K562 (cell line): ENCODE measurements around the gene PRRT2. TPM values are rescaled to one million over a fixed set of nuclear protein-coding genes. Genes with fewer than 3 reads are reported as not detected.

ENCODE experiments used
- BRD4 ChIP-seq: fragments of 200-600 bp; sonication (generic); IDR thresholded peaks from 2 replicates; pipeline ENCODE4 v1.6.1; 2017; ENCODE audit warnings: inconsistent platforms
- CBFA2T2 ChIP-seq: fragments of 450-650 bp; conservative IDR thresholded peaks from 2 replicates; pipeline ENCODE4 v1.6.1; 2017; ENCODE audit warnings: mild to moderate bottlenecking
- CHD1 ChIP-seq: fragments of 200-600 bp; sonication (generic); IDR thresholded peaks from one replicate; pipeline ENCODE4 v1.6.1; 2012; ENCODE audit warnings: mild to moderate bottlenecking, moderate library complexity, low read length, inconsistent platforms
- E4F1 ChIP-seq: fragments of 250-450 bp; sonication (Bioruptor Pico); IDR thresholded peaks from 2 replicates; pipeline ENCODE4 v1.5.0; 2021; ENCODE audit warnings: mild to moderate bottlenecking, borderline replicate concordance
- EZH2 ChIP-seq: IDR thresholded peaks from 2 replicates; pipeline ENCODE4 v1.6.1; 2012; ENCODE audit warnings: low read depth, mild to moderate bottlenecking, inconsistent platforms, low read length, borderline replicate concordance
- FOXP1 ChIP-seq: sonication (generic); formaldehyde crosslinking; IDR thresholded peaks from 2 replicates; pipeline ENCODE4 v1.8.0; 2022; ENCODE audit warnings: mild to moderate bottlenecking, missing genetic modification reagents
- HDAC3 ChIP-seq: fragments of 450-650 bp; IDR thresholded peaks from 2 replicates; pipeline ENCODE4 v1.6.1; 2018; ENCODE audit warnings: borderline replicate concordance, mild to moderate bottlenecking, moderate library complexity; ENCODE audit not compliant: partially characterized antibody
- HOMEZ ChIP-seq: fragments of 250-450 bp; sonication (Bioruptor Pico); IDR thresholded peaks from 2 replicates; pipeline ENCODE4 v1.4.0; 2020; ENCODE audit warnings: mild to moderate bottlenecking, moderate library complexity
- L3MBTL2 ChIP-seq: fragments of 450-650 bp; IDR thresholded peaks from 2 replicates; pipeline ENCODE4 v1.6.1; 2016; ENCODE audit warnings: mild to moderate bottlenecking, moderate library complexity
- MAFK ChIP-seq: IDR thresholded peaks from 2 replicates; pipeline ENCODE4 v1.6.1; 2011; ENCODE audit warnings: low read length, improper control_type of control experiment
- MTA1 ChIP-seq: fragments of 450-650 bp; IDR thresholded peaks from 2 replicates; pipeline ENCODE4 v1.6.1; 2017; ENCODE audit warnings: borderline replicate concordance
- MYC ChIP-seq, 2 experiments: fragments of 250-450 bp in 1 of 2; sonication (Bioruptor Pico) in 1 of 2; IDR thresholded peaks; 2 replicates each; pipeline versions ENCODE4 v1.5.1 to v1.6.1; 2012 to 2021; ENCODE audit warnings: low read depth in 2 of 2, borderline replicate concordance in 1 of 2, improper control_type of control experiment in 1 of 2, low read length in 1 of 2, mild to moderate bottlenecking in 1 of 2, moderate library complexity in 1 of 2
- SMAD3 ChIP-seq: fragments of 450-650 bp; formaldehyde crosslinking; conservative IDR thresholded peaks from 2 replicates; pipeline ENCODE4 v1.4.0; 2020; ENCODE audit warnings: mild to moderate bottlenecking
- SMARCA5 ChIP-seq: fragments of 450-650 bp; IDR thresholded peaks from 2 replicates; pipeline ENCODE4 v1.6.1; 2016
- TAL1 ChIP-seq: fragments of 450-650 bp; IDR thresholded peaks from 2 replicates; pipeline ENCODE4 v1.6.1; 2016; ENCODE audit warnings: mild to moderate bottlenecking
- TCF3 ChIP-seq: sonication (generic); formaldehyde crosslinking; IDR thresholded peaks from 2 replicates; pipeline ENCODE4 v1.4.0; 2020; ENCODE audit warnings: mild to moderate bottlenecking, missing genetic modification reagents
- THAP12 ChIP-seq: fragments of 250-450 bp; sonication (Bioruptor Pico); IDR thresholded peaks from 2 replicates; pipeline ENCODE4 v1.9.0; 2021; ENCODE audit warnings: mild to moderate bottlenecking, inconsistent platforms
- polyA plus RNA-seq, 8 experiments: library from polyadenylated mRNA; depleted of rRNA in 4 of 8; stranded (reverse) in 5 of 8; unstranded in 3 of 8; fragments of >200 nt; fragmentation: Nextera tagmentation in 2 of 8; fragmentation: Illumina TruSeq in 1 of 8; extraction: Ambion mirVana in 2 of 8; extraction: Trizol in 1 of 8; gene quantifications; 2 replicates each; pipeline versions ENCODE4 v1.2.1 to v1.2.3, GENCODE V29; 2011 to 2014; ENCODE audit warnings: inconsistent platforms in 1 of 8, missing spikeins in 1 of 8
- total RNA-seq, 7 experiments: library from RNA; depleted of rRNA in 6 of 7; stranded (reverse); fragments of >200 nt in 6 of 7; fragmentation: Illumina TruSeq in 2 of 7; extraction: Trizol in 2 of 7; gene quantifications; 2 replicates each; pipeline versions ENCODE4 v1.2.1 to v1.2.3, GENCODE V29; 2011 to 2021; ENCODE audit warnings: low replicate concordance in 1 of 7
- TF ChIP-seq, protein P1 (sequence below): sonication (generic); formaldehyde crosslinking; IDR thresholded peaks from 2 replicates; pipeline ENCODE4 v1.9.0; 2022; ENCODE audit warnings: mild to moderate bottlenecking, missing genetic modification reagents
- TF ChIP-seq, protein P2 (sequence below): sonication (generic); formaldehyde crosslinking; IDR thresholded peaks from 2 replicates; pipeline ENCODE4 v1.8.0; 2023; ENCODE audit warnings: mild to moderate bottlenecking, missing genetic modification reagents

PRRT2 gene
- total and polyA plus RNA-seq, 9 of the 15 experiments (the other 6 are each of a cell fraction or from before 2014, with no cell fraction given), result 0.11 to 1.0 (median 0.42) TPM; not detected in 2

DNA sequence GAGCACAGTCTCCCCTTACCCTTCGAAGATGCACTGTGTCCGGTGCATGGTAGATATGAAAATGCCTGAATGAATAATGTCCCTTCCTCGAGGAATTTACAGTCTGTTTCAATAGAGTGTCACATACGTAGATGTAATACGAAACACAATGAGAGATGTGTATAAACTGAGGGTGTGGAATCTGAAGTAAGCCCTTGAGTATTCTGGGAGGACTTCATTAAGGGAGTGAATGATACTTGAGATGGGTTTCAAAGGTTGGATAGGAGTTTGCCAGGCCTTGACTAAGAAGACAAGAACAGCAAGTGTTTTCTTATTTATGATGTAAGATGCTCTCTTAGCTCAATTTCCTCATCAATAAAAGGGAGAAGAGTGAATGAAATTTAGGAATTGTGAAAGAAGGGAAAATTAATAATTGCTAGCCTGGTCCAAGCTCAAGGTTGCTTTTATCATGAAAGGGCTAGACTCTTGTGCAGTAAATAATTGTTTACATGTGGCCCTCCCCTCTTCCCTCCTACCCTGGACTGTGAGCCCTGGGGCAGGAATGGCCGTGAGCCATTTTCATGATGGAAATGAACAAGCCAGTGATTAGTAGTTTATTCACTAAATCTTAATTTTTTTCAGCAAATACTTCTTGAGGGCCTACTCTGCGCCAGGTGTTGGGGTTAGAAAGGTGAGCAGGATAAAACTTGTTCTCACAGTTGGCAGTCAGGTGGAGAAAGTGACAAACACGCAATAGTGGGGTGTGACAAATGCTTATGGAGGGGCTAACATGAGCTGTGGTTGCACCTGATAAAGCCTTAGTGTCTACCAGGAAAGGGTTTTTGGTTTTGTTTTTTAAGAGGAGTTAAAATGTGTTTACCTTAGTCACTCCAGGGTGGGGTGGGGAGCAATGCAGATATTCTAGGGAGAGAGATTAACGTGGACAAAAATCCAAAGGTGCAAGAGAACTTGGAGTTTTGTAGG lies 19.9 kb upstream of the PRRT2 start (continued):
- TF ChIP-seq HDAC3 (no peak), MAFK (no peak), E4F1 (CRISPR knock-in tag) (no peak), CHD1 (no peak), L3MBTL2 (no peak), MYC (IDR thresholded peaks at IDR 0.05; ENCODE audit: low read depth, low read length) (no peak; the same call in 1 of the 2 replicates), MYC (CRISPR knock-in tag; IDR thresholded peaks at IDR 0.05; ENCODE audit: borderline replicate concordance, low read depth) (no peak), TCF3 (CRISPR knock-in tag) (peak; percentile 54; the same call in 1 of the 2 replicates), BRD4 (no peak), SMAD3 (CRISPR knock-in tag) (no peak), EZH2 (no peak), TAL1 (peak; percentile 28; the same call in 1 of the 2 replicates), FOXP1 (CRISPR knock-in tag) (no peak), THAP12 (no peak), HOMEZ (CRISPR knock-in tag) (no peak), SMARCA5 (no peak), MTA1 (no peak), CBFA2T2 (0 out of 2 replicates have a peak, but pooled peaks have one; percentile 5)
- TF ChIP-seq, protein P1, sequence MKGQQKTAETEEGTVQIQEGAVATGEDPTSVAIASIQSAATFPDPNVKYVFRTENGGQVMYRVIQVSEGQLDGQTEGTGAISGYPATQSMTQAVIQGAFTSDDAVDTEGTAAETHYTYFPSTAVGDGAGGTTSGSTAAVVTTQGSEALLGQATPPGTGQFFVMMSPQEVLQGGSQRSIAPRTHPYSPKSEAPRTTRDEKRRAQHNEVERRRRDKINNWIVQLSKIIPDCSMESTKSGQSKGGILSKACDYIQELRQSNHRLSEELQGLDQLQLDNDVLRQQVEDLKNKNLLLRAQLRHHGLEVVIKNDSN (CRISPR knock-in tag), result no peak
- TF ChIP-seq, protein P2, sequence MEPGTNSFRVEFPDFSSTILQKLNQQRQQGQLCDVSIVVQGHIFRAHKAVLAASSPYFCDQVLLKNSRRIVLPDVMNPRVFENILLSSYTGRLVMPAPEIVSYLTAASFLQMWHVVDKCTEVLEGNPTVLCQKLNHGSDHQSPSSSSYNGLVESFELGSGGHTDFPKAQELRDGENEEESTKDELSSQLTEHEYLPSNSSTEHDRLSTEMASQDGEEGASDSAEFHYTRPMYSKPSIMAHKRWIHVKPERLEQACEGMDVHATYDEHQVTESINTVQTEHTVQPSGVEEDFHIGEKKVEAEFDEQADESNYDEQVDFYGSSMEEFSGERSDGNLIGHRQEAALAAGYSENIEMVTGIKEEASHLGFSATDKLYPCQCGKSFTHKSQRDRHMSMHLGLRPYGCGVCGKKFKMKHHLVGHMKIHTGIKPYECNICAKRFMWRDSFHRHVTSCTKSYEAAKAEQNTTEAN (CRISPR knock-in tag), result no peak
